Fibroblast of skin of left biceps (primary cell): ENCODE measurements around the gene RPUSD1.

Experiments
- DNase-seq, 2 experiments: peaks; one replicate each; pipeline ENCODE4 v3.0.0-alpha.2; 2013; ENCODE audit warnings: low read depth in 2 of 2

Gene RPUSD1

DNA sequence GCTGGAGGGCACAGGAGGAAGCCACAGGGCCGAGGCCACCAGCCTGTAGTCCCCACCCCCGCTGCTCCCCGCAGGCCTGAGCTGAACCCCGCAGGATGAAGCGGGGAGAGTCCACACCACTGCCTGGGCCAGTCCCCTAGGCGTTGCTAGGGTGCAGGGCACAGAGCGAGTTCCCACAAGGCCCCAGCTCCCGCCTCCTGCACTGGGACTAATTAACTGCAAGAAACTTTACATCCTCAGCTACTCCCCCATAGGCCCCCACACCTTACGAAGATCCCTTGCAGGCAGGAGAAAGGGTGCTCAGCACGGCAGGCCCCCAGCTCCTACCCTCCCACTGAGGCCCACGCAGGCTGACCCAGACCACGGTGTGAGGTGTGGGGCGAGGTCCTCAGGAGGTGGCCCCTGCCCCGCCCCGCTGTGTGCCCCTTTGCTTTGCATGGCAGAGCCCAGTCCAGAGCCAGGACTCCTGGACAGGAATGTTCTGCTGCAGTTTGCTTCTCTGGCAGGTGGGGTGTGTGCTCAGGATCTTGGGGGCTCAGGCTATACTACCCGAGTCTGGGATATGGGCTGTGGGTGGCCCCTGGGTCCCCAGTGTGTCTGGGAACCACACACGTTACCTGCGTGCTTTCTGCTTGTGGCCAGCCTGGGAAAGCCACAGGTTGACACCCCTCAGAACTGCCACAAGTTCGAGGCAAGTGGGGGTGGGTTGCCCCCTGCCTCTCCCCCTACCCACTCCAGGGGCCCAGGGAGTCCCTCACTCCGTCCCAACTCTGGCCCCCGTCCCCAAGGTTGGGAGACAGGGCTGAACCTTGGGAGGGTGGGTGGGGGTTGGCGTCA, 11.1 kb upstream of the RPUSD1 start:
- no peak for DNase-seq

DNA sequence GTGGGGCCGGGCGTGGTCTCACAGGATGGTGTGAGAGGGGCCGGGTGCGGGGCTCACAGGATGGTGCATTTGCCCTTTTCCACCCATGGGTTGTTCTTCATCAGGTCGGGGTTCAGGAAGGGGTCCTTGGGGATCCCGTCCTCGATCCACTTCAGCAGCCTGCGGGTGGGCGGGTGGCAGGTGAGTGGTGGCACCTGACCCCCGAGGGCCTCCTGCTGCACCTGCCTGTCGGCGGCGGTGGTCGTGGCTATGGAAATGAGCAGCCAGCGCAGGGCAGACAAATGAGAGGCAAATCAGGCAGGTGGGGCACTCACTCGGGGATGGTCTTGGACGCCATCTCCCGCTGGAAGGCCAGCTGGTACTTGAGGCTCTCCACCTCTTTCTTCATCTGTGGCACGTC, 10.5 kb upstream of the RPUSD1 start:
- DNase-seq = no peak

DNA sequence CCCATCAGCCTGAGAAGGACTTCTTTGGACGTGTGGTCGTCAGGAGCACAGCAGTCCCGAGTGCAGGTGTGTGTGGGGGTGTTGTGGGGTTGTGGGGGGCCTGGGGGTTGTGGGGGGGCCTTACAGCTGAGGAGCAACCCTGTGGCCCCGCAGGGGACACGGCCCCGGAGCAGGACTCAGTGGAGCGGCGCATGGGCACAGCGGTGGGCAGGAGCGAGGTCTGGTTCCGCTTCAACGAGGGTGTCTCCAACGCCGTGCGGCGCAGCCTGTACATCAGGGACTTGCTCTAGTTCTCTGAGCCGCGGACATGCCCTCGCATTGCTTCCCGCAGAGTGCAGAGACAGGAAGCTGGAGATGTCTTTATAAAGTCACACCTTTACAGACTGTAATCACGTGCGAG, 9.5 kb upstream of the RPUSD1 start:
- DNase-seq = no peak

DNA sequence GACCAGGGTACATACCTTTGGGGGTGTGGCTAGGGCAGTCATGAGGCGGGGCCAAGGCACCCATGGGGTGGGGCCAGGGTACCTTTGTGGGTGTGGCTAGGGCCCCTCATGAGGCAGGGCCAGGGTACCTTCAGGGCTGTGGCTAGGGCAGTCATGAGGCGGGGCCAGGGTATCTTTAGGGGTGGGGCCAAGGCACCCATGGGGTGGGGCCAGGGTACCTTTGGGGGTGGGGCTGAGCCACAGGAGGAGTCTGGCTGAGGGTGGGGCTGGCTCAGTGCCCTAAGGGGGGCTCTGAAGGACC, 8.9 kb upstream of the RPUSD1 start:
- DNase-seq = no peak

DNA sequence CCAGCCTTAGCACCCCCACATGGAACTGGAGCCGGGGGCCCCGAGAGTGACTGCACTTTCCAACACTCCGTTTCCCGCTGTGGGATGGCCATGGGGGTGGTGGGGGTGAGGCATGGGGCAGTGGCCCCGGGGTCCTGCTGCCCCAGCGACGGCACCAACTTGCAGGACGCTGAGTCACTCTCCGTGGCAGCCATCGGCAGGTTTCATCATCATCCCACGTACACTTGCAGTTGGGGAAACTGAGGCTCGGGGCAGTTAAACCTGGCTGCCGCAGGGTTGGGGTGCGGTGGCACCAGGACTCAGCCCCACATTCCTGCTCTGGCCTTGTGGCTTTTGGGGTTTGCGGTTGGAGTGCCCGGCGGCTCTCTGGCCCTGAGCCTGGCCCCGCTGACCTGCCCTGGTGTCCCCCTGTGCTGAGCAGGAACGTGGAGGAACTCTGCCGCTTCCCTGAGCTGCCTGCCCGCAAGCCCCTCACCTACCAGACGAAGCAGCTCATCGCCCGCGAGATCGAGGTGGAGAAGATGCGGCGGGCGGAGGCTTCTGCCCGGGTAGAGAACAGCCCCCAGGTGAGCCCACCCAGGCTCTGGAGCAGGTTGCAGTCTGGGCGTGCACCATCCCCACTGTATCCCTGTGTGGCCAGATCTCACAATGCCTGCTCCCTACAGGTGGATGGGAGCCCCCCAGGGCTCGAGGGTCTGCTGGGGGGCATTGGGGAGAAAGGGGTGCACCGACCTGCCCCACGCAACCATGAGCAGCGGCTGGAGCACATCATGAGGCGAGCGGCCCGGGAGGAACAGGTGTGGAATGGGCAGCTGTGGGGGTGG, 8.3 kb upstream of the RPUSD1 start:
- no peak for DNase-seq

DNA sequence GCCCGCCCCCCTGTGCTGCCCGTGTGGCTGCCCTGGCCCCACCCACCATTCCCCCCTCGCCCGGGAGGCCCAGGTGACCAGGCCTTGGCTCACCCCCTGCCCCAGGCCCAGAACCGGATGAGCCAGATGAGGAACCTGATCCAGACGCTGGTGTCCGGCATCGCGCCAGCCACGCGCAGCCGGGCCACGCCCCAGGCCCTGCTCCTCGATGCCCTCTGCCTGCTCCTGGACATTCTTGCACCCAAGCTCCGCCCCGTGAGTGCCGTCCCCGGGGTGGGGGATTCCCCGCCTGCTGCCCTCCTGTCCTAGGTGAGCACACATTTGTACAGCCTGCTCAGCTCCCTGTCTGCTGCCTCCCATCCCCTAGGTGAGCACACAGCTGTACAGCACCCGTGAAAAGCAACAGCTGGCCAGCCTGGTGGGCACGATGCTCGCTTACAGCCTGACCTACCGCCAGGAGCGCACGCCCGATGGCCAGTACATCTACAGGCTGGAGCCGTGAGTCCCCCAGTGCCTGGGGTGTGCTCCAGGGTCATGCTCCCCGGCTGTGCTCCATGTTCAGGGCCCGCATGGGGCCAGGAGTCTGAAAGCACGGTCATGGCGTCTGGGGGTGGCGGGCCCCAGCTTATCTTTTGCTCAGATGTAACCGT, 7.5 kb upstream of the RPUSD1 start:
- DNase-seq = no peak

DNA sequence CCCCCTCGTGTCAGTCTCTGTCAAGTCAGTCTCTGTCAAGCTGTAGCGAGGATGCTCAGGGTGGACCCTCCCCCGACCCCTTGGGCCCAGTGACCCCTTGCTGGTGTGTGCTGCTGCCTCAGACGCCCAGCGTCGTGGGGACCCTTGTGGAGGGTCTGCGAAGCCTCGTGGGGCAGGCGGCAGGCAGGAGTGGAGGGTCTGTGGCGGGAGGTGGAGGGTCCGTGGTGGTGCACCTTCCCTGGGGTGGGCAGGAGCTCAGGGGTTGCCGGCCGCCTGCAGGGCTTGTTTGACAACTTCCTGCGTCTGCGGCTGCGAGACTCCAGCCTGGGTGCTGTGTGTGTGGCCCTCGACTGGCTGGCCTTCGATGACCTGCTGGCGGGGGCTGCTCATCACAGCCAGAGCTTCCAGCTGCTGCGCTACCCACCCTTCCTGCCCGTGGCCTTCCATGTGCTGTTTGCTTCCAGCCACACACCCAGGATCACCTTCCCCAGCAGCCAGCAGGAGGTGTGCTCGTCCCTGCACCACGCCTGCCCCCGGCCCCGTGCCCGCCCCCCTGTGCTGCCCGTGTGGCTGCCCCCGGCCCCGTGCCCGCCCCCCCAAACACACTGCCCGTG, 6.8 kb upstream of the RPUSD1 start:
- no peak for DNase-seq

DNA sequence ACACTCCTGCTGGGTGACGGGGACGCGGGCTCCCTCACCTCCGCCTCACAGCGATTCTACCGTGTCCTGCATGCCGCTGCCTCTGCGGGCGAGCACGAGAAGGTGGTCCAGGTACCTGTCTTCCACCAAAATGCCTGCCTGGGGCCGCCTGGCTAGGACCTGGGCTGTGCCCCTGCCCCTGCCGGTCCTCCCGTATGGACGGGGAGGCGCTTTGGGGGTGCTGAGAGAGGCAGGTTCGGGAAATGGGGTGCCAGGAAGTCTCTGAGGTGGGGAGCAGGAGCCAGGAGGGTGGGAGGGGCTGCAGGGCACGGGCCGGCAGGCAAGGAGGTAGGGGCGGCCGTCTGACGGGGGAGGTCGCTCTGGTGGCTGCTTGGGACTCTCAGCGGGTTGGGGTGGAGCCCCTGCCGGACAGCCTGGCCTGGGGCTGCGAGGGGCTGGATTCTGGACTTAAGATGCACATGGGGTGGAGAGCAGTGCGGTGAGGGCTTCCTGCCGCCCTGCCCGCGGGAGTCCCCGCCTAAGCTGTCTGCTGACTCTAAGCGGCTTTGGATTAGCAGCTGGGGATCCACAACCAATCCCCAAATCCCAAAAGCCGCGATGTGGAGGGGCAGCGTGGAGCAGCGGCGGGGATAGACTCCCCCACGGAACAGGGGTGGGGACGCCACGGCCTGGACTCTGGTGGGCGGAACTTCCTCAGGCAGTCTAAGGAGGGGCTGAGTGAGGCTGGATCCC, 6.1 kb upstream of the RPUSD1 start:
- no peak for DNase-seq

DNA sequence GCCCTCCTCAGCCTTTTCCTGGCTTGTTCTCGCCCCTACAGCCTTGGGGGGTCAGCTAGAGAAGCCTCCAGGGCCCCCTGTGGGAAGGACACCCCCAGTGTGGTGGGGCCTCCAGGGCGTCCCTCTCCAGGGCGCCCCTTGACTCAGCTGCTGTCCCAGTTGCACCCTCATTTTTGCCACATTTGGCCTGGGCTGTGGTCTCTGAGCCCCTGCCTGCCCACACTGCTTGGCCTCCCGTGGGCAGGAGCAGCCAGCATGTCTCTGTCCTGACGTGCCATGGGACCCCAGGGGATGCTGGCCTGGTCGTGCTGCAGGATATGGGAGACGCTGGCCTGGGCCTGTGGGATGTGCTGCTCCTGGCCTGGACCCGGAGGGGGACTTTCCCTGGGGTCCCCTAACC, 5.2 kb upstream of the RPUSD1 start:
- DNase-seq = no peak

DNA sequence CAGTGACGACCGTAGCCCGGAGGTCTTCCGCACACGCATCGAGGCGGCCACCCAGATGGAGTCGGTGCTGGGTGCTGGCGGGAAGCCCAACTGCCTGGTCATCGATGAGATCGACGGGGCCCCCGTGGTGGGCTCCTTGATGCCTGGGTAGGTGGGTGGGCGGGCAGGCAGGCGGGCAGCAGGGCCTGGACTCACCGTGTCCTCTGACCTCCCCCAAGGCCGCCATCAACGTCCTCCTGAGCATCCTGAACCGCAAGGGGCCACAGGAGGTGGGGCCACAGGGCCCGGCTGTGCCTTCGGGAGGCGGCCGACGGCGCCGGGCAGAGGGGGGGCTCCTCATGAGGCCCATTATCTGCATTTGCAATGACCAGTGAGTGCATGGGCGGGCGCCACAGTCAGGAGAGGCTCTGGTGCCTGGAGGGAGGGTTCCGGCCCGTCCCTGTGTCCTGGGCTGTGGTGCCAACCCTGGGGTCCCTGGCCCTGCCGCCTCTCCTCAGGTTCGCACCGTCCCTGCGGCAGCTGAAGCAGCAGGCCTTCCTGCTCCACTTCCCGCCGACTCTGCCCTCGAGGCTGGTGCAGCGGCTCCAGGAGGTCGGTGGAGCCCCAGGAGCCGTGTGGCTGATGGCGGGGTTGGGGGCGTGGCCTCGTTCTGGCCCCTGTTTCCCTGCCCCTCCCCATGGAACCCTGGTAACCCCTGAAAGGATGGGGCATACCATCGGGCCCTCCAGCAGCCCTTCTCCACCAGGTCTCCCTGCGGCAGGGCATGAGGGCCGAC, 4.2 kb upstream of the RPUSD1 start:
- DNase-seq = no peak

DNA sequence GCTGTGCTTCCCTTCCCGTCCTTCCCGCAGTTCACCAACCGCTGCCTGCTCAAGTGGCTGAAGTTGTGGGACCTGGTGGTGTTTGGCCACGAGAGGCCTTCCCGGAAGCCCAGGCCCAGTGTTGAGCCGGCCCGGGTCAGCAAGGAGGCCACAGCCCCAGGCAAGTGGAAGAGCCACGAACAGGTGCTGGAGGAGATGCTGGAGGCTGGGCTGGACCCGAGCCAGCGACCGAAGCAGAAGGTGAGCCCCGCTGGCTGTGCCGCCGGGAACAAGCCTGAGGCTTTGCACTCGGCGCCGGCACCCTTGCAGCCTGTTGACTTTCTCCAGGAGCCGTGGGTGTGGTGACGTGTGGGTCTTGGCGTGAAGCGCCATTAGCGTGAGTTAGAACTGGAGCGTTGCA, 3.0 kb upstream of the RPUSD1 start:
- DNase-seq = no peak

DNA sequence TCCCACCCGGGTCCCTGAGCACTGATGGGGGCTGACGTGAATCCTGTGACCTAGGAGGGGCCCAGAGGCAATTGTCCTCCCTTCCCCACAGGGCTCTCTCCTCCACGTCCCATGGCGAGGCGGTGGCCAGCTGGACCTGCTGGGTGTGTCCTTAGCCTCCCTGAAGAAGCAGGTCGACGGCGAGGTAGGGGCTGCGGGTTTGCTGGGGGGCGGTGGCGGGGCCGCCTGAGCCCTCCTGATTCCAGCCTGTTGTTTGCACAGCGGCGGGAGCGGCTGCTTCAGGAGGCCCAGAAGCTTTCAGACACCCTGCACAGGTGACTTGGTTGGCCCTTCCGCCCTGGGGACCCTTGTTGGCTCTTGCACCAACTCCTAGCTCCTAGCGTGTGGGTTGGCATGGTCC, 1.9 kb upstream of the RPUSD1 start:
- DNase-seq = no peak

DNA sequence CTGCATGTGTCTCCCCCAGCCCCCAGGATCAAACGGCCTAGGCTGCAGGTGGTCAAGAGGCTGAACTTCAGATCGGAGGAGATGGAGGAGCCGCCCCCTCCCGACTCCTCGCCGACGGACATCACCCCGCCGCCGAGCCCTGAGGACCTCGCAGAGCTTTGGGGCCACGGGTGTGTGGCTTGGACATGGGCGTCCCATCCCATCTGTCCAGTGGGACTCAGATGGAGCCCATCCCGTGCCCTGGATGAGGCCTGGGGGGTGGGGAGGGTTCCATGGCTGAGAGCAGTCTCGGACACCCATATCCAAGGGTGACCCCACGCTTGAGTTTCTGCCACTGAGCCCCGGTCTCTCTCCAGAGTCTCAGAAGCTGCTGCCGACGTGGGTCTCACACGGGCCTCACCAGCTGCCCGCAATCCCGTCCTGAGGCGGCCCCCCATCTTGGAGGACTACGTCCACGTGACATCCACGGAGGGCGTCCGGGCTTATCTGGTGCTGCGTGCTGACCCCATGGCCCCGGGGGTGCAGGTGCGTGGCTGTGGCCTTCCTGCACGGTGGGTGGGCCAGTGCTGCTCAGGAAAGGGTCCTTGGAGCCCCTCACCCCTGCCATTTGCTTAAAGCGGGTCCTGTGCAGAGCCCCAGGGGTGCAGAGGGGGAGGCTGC, 1.1 kb upstream of the RPUSD1 start:
- DNase-seq = no peak

DNA sequence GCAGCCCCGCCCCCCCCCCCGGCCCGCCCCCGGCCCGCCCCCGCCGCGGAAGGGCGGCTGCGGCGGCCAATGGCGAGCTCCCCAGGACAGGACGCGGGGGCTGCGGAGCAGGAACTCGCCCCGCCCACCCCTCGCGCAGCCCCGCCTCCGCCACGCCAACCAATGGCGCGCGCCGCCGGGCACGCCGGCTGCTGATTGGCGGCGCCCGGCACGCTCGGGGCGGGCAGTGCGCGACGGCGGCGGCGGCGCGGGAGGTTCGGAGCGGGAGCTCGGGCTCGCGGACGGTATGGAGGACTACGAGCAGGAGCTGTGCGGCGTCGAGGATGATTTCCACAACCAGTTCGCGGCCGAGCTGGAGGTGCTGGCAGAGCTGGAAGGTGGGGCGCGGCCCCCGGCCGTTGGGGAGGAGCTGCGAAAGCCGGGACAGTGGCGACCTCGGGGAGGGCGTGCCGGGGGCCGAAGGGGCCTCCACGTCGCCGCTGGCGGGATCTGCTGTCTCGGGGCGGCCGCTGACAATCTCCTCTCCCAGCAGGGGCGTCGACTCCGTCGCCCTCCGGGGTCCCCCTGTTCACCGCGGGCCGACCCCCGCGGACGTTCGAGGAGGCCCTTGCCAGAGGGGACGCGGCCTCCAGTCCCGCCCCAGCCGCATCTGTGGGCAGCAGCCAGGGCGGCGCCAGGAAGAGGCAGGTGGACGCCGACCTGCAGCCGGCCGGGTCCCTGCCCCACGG, 382 bp upstream of the RPUSD1 start, which contains the start of gene CHTF18:
TSS of gene CHTF18 (plus strand) at position 222 of the 728 bp plus-strand sequence. CDS start at position 287, 65 bp downstream.
- DNase-seq = peak; percentile 75 to 77

DNA sequence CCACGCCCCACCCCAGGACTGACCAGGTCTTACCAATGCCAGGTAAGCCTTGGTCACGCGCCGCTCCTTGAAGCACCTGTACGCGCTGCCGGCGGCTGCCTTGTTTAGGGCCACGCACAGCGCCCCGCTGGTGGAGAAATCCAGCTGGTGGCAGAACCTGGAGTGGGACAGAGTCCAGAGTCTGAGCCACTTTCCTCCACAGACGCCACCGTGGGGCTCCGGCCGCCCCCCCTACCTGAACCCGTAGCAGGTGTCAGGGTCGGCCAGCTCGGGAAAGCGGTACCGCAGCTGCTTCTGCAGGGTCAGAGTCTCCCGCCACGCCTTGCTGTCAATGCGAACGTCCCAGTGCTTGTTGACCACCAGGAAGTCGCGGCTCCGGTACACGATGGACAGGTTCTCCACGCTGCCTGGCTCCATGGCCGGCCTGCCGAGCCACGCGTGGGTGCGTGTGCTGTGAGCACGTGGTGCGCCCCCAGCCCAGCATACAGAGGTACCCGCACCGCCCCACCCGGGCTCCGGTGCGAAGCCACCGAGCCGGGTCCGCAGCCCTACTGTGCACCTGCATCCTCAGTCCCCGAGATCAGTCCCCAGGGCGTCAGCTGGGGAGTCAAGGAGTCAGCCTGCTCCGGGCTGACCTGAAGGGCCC, 737 bp downstream of the RPUSD1 start:
- no peak for DNase-seq

DNA sequence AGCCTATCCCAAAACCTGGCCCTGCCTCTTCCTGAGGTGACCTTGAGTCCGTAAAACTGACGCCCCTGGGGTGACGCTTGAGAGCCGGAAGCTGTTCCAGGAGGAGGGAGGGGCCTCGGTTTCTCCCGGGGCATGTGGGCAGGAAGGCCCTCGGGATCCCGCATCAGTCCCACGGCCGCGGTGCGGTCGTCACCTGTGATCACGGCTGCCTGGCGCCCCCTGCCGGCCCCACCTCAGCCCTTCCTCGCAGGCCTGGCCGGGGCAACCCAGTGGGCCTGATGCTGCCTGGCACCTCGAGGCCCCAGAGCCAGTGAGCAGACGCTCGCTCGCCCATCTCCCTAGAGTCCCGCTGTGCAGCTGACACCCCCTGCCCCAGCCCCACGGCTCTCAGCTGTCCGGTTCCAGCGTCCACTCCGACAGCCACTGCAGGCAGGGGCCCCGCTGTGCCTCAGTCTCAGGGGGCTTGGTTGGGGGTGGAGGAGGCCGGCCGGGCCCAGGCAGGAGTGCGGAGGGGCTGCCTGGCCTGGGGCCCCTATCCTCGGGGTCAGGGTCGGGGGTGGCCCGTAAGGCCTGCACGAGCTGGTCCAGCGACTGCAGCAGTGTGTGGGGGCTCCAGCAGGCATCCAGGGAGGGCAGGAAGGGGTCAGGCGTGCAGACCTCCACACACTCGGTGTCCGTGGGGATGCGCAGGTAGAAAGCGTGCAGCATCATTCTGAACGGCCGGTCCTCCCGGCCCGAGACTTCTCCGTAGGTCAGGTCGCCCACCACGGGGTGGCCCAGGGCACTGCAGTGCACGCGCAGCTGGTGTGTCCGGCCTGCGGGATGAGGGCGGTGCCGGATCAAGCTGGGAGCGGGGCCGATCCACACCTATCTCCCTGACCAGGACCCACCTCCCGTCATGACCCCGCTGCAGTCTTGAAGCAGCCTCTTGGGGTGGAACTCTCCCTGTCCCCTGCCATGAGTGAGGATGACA, 2.3 kb downstream of the RPUSD1 start:
- DNase-seq = no peak

DNA sequence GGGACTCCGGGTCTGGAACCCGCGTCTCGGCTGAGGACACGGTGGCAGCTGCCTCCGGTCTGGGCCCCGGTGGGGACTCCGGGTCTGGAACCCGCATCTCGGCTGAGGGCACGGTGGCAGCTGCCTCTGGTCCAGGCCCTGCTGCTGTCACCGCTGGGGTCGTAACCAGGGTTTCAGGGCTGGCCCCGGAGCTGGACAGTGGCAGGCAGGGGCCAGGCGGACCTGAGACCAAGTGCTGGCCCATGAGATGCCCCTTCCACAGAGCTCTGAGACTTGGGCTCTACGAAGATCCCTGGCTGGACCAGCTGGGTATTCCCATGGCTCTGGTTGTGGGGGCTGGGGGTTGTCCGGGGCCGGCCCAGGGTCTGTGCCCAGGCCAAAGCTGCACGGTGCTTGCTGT, 3.8 kb downstream of the RPUSD1 start:
- DNase-seq = no peak
